K562 (cell line): ENCODE measurements around the gene MIS18A. TPM values are rescaled to one million over a fixed set of nuclear protein-coding genes. Genes with fewer than 3 reads are reported as not detected.
A peak's percentile ranks its signal among the peaks of the same experiment; 100 is the strongest.

Source experiments
- ATF1 ChIP-seq, 2 experiments: fragments of 450-650 bp in 1 of 2; IDR thresholded peaks; 2 replicates each; pipeline ENCODE4 v1.6.1; 2016; ENCODE audit warnings: missing compliant biosample characterization in 1 of 2, missing genetic modification characterization in 1 of 2
- CREBBP ChIP-seq: IDR thresholded peaks from one replicate; pipeline ENCODE4 v1.6.1; 2012; ENCODE audit warnings: low read depth, mild to moderate bottlenecking, control low read depth, inconsistent platforms, low read length
- DIDO1 ChIP-seq: fragments of 450-650 bp; IDR thresholded peaks from 2 replicates; pipeline ENCODE4 v1.6.1; 2016; ENCODE audit warnings: low read depth, missing biosample characterization, missing genetic modification characterization
- GTF2E2 ChIP-seq: fragments of 200-800 bp; sonication (Bioruptor generic); IDR thresholded peaks from 2 replicates; pipeline ENCODE4 v1.6.1; 2016; ENCODE audit warnings: missing genetic modification characterization, missing compliant biosample characterization
- MAFG ChIP-seq: fragments of 450-650 bp; conservative IDR thresholded peaks from 2 replicates; pipeline ENCODE4 v1.6.1; 2016; ENCODE audit warnings: missing genetic modification characterization, missing compliant biosample characterization
- PURB ChIP-seq: sonication (generic); formaldehyde crosslinking; IDR thresholded peaks from 2 replicates; pipeline ENCODE4 v1.9.0; 2021; ENCODE audit warnings: low read depth, mild to moderate bottlenecking, missing genetic modification reagents
- U2AF1 ChIP-seq: fragments of 200-400 bp; formaldehyde crosslinking; optimal IDR thresholded peaks from 2 replicates; pipeline ENCODE3; 2017; ENCODE audit warnings: mild to moderate bottlenecking, low read depth, low read length, moderate library complexity
- YBX1 ChIP-seq: fragments of 450-650 bp; IDR thresholded peaks from 2 replicates; pipeline ENCODE4 v1.7.1; 2016; ENCODE audit warnings: mild to moderate bottlenecking
- ZEB2 ChIP-seq: fragments of 450-650 bp; IDR thresholded peaks from 2 replicates; pipeline ENCODE4 v1.6.1; 2016
- ZNF184 ChIP-seq: sonication (generic); formaldehyde crosslinking; IDR thresholded peaks from 2 replicates; pipeline ENCODE4 v1.5.0; 2020; ENCODE audit warnings: missing genetic modification reagents
- ZNF316 ChIP-seq: fragments of 450-650 bp; IDR thresholded peaks from 2 replicates; pipeline ENCODE4 v1.6.1; 2016
- polyA plus RNA-seq, 8 experiments: library from polyadenylated mRNA; depleted of rRNA in 4 of 8; stranded (reverse) in 5 of 8; unstranded in 3 of 8; fragments of >200 nt; fragmentation: Nextera tagmentation in 2 of 8; fragmentation: Illumina TruSeq in 1 of 8; extraction: Ambion mirVana in 2 of 8; extraction: Trizol in 1 of 8; gene quantifications; 2 replicates each; pipeline versions ENCODE4 v1.2.1 to v1.2.3, GENCODE V29; 2011 to 2014; ENCODE audit warnings: inconsistent platforms in 1 of 8, missing spikeins in 1 of 8
- total RNA-seq, 7 experiments: library from RNA; depleted of rRNA in 6 of 7; stranded (reverse); fragments of >200 nt in 6 of 7; fragmentation: Illumina TruSeq in 2 of 7; extraction: Trizol in 2 of 7; gene quantifications; 2 replicates each; pipeline versions ENCODE4 v1.2.1 to v1.2.3, GENCODE V29; 2011 to 2021; ENCODE audit warnings: low replicate concordance in 1 of 7
- TF ChIP-seq, protein P1 (sequence below): sonication (generic); formaldehyde crosslinking; IDR thresholded peaks from 2 replicates; pipeline ENCODE4 v1.9.0; 2022; ENCODE audit warnings: mild to moderate bottlenecking, missing genetic modification reagents
- TF ChIP-seq, protein P2 (sequence below): sonication (generic); formaldehyde crosslinking; IDR thresholded peaks from 2 replicates; pipeline ENCODE4 v1.4.0; 2020; ENCODE audit warnings: mild to moderate bottlenecking, missing genetic modification reagents
- TF ChIP-seq, protein P3 (sequence below): IDR thresholded peaks from 2 replicates; pipeline ENCODE4 v1.6.1; 2012; ENCODE audit warnings: low read depth, low read length, improper control_type of control experiment, borderline replicate concordance

Gene MIS18A
- total and polyA plus RNA-seq, 9 of the 15 experiments (the other 6 are each of a cell fraction or from before 2014, with no cell fraction given): 17.7 to 75.3 (median 60.3) TPM

DNA sequence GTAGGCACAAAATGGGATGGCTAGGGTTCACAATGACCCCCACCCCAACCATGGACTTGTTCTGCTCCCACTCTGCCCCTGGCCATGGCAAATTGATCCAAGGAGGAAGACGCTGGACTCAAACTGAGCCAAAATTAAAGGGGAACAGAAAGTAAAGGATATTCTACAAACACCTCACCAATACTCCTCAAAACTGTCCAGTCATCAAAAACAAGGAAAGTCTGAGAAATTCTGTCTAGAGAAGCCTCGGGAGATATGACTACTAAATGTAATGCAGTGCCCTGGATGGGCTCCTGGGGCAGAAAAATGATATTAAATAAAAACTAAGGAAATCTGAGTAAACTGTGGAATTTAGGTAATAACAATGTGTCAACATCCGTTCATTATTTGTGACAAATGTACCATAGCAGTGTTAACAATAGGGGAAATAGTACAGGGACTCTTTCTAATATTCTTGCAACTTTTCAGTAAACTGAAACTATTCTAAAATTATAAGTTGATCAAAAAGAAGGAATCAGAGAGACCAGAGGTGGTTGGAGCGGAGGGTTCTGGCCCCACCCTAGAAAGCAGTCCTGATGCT is 45.0 kb downstream of the MIS18A start (continued):
- TF ChIP-seq GTF2E2: no peak
- TF ChIP-seq ZEB2: no peak
- TF ChIP-seq YBX1: no peak
- TF ChIP-seq PURB: no peak
- no peak for TF ChIP-seq DIDO1
- TF ChIP-seq U2AF1: no peak
- TF ChIP-seq, protein P1, sequence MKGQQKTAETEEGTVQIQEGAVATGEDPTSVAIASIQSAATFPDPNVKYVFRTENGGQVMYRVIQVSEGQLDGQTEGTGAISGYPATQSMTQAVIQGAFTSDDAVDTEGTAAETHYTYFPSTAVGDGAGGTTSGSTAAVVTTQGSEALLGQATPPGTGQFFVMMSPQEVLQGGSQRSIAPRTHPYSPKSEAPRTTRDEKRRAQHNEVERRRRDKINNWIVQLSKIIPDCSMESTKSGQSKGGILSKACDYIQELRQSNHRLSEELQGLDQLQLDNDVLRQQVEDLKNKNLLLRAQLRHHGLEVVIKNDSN (CRISPR knock-in tag): no peak
- no peak for TF ChIP-seq CREBBP
- TF ChIP-seq, protein P2, sequence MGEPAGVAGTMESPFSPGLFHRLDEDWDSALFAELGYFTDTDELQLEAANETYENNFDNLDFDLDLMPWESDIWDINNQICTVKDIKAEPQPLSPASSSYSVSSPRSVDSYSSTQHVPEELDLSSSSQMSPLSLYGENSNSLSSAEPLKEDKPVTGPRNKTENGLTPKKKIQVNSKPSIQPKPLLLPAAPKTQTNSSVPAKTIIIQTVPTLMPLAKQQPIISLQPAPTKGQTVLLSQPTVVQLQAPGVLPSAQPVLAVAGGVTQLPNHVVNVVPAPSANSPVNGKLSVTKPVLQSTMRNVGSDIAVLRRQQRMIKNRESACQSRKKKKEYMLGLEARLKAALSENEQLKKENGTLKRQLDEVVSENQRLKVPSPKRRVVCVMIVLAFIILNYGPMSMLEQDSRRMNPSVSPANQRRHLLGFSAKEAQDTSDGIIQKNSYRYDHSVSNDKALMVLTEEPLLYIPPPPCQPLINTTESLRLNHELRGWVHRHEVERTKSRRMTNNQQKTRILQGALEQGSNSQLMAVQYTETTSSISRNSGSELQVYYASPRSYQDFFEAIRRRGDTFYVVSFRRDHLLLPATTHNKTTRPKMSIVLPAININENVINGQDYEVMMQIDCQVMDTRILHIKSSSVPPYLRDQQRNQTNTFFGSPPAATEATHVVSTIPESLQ (CRISPR knock-in tag): no peak
- TF ChIP-seq ZNF316: peak; percentile 86
- TF ChIP-seq, protein P3, sequence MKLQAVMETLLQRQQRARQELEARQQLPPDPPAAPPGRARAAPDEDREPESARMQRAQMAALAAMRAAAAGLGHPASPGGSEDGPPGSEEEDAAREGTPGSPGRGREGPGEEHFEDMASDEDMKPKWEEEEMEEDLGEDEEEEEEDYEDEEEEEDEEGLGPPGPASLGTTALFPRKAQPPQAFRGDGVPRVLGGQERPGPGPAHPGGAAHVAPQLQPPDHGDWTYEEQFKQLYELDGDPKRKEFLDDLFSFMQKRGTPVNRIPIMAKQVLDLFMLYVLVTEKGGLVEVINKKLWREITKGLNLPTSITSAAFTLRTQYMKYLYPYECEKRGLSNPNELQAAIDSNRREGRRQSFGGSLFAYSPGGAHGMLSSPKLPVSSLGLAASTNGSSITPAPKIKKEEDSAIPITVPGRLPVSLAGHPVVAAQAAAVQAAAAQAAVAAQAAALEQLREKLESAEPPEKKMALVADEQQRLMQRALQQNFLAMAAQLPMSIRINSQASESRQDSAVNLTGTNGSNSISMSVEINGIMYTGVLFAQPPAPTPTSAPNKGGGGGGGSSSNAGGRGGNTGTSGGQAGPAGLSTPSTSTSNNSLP: no peak
- TF ChIP-seq ZNF184 (CRISPR knock-in tag): no peak
- TF ChIP-seq ATF1 (CRISPR knock-in tag; IDR thresholded peaks at IDR 0.05): no peak
- no peak for TF ChIP-seq ATF1 (tag; IDR thresholded peaks at IDR 0.05)
- peak; percentile 77 for TF ChIP-seq MAFG (tag)
